HG03103 (cell line): ENCODE results near the gene KDR.

Source experiments
- ATAC-seq: cut with Tn5 transposase; IDR thresholded peaks from one replicate; pipeline ENCODE4 v1.9.1; 2021; ENCODE audit warnings: low read depth; ENCODE audit not compliant: unreplicated experiment

KDR gene

DNA sequence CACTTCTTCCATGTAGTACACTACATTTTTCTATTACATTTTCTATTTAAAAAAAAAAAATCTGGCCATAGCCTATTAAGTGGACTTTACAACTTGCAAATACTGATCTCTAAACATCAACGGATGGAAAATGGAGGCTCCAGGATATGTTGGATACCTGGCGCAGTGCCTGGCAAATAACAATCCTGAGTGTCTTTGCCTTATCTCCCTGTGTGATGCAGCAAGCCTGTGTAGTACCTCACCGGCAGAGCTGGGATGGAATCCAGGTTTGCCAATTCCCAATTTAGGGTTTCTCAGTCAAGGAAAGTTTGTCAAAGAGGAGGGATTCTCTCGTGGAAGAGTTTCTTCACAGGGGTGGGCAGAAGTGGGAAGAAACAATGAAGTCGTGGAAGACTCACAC, 93.2 kb downstream of the KDR start:
- ATAC-seq, result no peak

GRCh38 chr4:55031158-55031557, 94.2 kb downstream of the KDR start:
- ATAC-seq, result no peak

- ATAC-seq, result no peak
Measured at GRCh38 chr4:55030589-55030988, 94.8 kb downstream of the KDR start.

DNA sequence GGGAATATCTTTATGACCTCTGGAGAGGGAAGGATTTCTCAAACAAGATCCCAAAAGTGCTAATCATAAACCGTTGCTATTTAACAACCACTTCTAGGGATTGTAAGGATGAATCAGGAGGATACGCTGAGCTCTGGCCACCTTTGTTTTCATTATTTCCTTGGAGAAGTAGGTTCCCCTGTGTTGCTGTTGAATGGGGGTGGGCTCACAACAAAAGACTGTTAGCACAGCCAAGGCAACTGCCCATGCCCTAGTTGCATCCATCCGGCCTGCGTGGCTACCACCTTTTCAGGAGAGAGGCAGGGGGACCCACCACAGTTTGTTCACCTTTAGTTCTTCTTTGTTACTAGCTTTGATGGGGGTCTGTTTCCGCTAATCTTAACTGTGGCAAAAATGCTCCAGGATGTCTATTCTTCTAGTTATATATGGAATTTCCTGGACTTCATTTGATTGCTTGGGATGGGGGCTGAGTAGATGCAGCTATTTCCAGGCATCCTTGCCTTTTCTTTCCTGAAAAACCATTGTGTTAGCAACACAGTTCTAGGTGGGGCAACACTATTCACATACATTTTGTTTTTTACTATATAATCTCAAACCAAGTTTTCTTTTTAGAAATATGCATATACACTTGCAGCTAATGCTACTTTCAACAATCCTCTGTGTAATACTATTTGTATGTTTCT, 95.4 kb downstream of the KDR start:
- no peak for ATAC-seq

- ATAC-seq, result no peak
Measured at GRCh38 chr4:55029321-55029720, 96.1 kb downstream of the KDR start.
